ENCODE results near the gene PKP3.

- no peak for TF ChIP-seq CTCF (IDR thresholded peaks at IDR 0.05)
- TF ChIP-seq ZFX (IDR thresholded peaks at IDR 0.05; ENCODE audit: borderline replicate concordance), result no peak
These were observed 13.5 kb upstream of the PKP3 start for GRCh38 chr11:380491-380890.
